Activated B cell treated with CpG ODN at 0.5 μM for 24 hours (primary cell): Measurements from ENCODE around the gene NEGR1. TPM values are rescaled to one million over a fixed set of nuclear protein-coding genes. Genes with fewer than 3 reads are reported as not detected.

Experiments used
- ATAC-seq: fragments of 200-7000 bp; cut with Tn5 transposase; one replicate; pipeline ENCODE4 v1.10.0; 2021; ENCODE audit warnings: low read depth, mild to moderate bottlenecking, moderate library complexity
- CTCF ChIA-PET: fragments of 350-600 bp; sonication (Branson Sonifier 250); formaldehyde crosslinking; loops from one replicate; lab custom pipeline; 2021; ENCODE audit warnings: antibody characterized with exemption; lab: Charles Lee
- POLR2A ChIA-PET: fragments of 350-600 bp; sonication (Branson Sonifier 250); formaldehyde crosslinking; loops from one replicate; lab custom pipeline; 2021; ENCODE audit warnings: antibody characterized with exemption; lab: Charles Lee
- DNase-seq: peaks from one replicate; pipeline ENCODE4 v3.0.0; 2022
- H3K27ac Mint-ChIP-seq: one replicate; pipeline ENCODE4 v1.8.0; 2020; ENCODE audit warnings: mixed read lengths
- H3K27me3 Mint-ChIP-seq: one replicate; pipeline ENCODE4 v1.8.0; 2021; ENCODE audit warnings: mixed read lengths
- H3K36me3 Mint-ChIP-seq: one replicate; pipeline ENCODE4 v1.8.0; 2021; ENCODE audit warnings: low read depth, mixed read lengths
- H3K4me1 Mint-ChIP-seq: one replicate; pipeline ENCODE4 v1.8.0; 2021; ENCODE audit warnings: mixed read lengths
- H3K4me3 Mint-ChIP-seq: one replicate; pipeline ENCODE4 v1.8.0; 2020; ENCODE audit warnings: mild to moderate bottlenecking, mixed read lengths
- H3K9me3 Mint-ChIP-seq: one replicate; pipeline ENCODE4 v1.8.0; 2020; ENCODE audit warnings: mixed read lengths
- CTCF ChIP-seq: fragments of 200-600 bp; IDR thresholded peaks from one replicate; pipeline ENCODE4 v1.8.0; 2022; ENCODE audit warnings: antibody characterized with exemption, mild to moderate bottlenecking
- intact Hi-C: fragments of 100-400 bp; cut with micrococcal nuclease; formaldehyde crosslinking; loops from one replicate; pipeline ENCODE4 v1.15.1; 2024
- total RNA-seq: library from RNA; stranded (reverse); gene quantifications from 2 replicates; pipeline ENCODE4 v1.2.3, GENCODE V29; 2022

NEGR1 gene
- total RNA-seq, 1 donor from 2014 or later = not detected

- Mint-ChIP-seq H3K4me3 (no peak overlapping the region), H3K27ac (no peak overlapping the region), H3K36me3 (no peaks in the 10 kb centered on the region), H3K4me1 (no peaks in the 10 kb centered on the region), H3K9me3 (peaks cover 4% of the 10 kb centered on the region), H3K27me3 (no peaks in the 10 kb centered on the region)
- CTCF ChIA-PET = no interaction called here
- intact Hi-C loops = no loop called here
- DNase-seq (no peak), ATAC-seq (no peak)
- no peak for TF ChIP-seq CTCF
- POLR2A ChIA-PET = no interaction called here
Measured at GRCh38 chr1:71618766-71619530, 663.4 kb downstream of the NEGR1 start.

GRCh38 chr1:71618191-71618590, 664.1 kb downstream of the NEGR1 start:
- Mint-ChIP-seq H3K36me3 (no peaks in the 10 kb centered on the region), H3K27ac (no peak overlapping the region), H3K4me1 (no peaks in the 10 kb centered on the region), H3K27me3 (no peaks in the 10 kb centered on the region), H3K4me3 (no peak overlapping the region), H3K9me3 (peaks cover 4% of the 10 kb centered on the region)
- DNase-seq (no peak), ATAC-seq (no peak)
- intact Hi-C loops = no loop called here
- no peak for TF ChIP-seq CTCF
- ChIA-PET CTCF (no interaction called here), POLR2A (no interaction called here)

GRCh38 chr1:71610476-71610875, 671.9 kb downstream of the NEGR1 start:
- CTCF ChIA-PET = no interaction called here
- no peaks in the 10 kb centered on the region for H3K4me1 Mint-ChIP-seq
- no peak for ATAC-seq

DNA sequence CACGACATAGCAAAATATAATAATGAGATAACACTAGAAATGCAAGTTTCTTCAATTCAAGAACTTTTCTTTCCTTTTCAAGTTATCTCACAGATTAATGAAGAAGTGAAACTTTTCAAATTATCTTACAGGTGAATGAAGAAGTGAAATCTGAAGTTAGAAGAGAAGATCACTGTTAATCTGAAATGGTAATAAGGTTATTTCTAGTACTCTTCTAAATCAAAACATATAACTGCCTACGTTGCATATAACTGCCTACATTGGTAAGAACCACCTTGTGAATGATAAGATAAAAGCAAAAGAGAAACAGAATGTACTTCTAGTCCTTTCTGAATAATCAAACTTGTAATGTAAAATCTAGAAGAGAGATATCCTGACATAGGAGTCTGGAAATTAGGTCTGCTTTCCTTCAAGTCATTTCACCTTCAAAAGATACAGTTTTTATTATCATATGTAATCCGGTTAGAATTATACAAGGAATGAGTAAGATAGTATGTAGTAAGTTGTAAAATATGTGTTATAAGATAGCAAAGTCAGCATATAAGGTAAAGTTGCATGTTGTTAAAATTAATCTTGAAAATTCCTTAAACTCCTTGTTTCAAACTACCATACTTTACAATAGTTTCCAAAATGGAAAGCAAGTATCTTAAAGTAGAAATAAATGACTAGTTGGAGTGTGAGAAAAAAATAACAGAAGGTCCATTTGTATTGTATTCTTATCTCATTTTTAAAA, 679.1 kb downstream of the NEGR1 start:
- Mint-ChIP-seq H3K27me3 (no peaks in the 10 kb centered on the region), H3K4me1 (peaks cover 21% of the 10 kb centered on the region), H3K4me3 (no peak overlapping the region), H3K9me3 (no peaks in the 10 kb centered on the region), H3K27ac (no peak overlapping the region), H3K36me3 (no peaks in the 10 kb centered on the region)
- TF ChIP-seq CTCF = no peak
- ATAC-seq (no peak), DNase-seq (no peak)
- ChIA-PET POLR2A (no interaction called here), CTCF (no interaction called here)
- intact Hi-C loops = no loop called here

More at GRCh38 chr1:71610476-71610875, 671.9 kb downstream of the NEGR1 start:
- H3K27me3 Mint-ChIP-seq = no peaks in the 10 kb centered on the region
- TF ChIP-seq CTCF = no peak
- POLR2A ChIA-PET = no interaction called here
- H3K4me3 Mint-ChIP-seq = no peak overlapping the region
- peaks cover 7% of the 10 kb centered on the region for H3K9me3 Mint-ChIP-seq
- no peaks in the 10 kb centered on the region for H3K36me3 Mint-ChIP-seq
- H3K27ac Mint-ChIP-seq = no peak overlapping the region
- DNase-seq = no peak
- intact Hi-C loops = no loop called here

DNA sequence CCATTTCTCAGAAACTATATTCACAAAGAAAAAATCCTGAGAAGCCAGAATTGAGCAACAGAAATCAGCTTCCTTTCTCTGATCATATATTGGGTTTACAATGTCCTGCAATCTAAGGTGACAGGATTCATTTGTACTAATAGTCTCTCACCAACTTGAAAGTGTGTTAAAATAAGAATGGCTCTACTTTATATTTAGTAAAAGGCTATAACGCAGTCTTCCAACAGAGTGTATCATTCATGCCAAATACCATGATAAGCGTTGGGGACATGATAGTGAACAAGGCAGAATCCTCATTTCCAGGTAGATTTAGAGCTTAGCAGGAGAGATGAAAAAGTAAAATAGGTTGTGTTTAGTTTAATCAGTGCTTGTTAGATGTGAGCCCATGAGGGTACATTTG, 682.3 kb downstream of the NEGR1 start:
- ChIA-PET POLR2A (no interaction called here), CTCF (no interaction called here)

More for the DNA sequence above, 682.3 kb downstream of the NEGR1 start:
- intact Hi-C loops = no loop called here
- DNase-seq (no peak), ATAC-seq (no peak)
- no peak overlapping the region for H3K27ac Mint-ChIP-seq
- H3K4me3 Mint-ChIP-seq = no peak overlapping the region
- H3K36me3 Mint-ChIP-seq = no peaks in the 10 kb centered on the region
- no peaks in the 10 kb centered on the region for H3K27me3 Mint-ChIP-seq
- no peak for TF ChIP-seq CTCF
- H3K4me1 Mint-ChIP-seq = peaks cover 21% of the 10 kb centered on the region
- H3K9me3 Mint-ChIP-seq = no peaks in the 10 kb centered on the region
